HL-60/S4 treated with retinoic acid at 250 ng/mL for 4 days and 3 days (cell line): ENCODE data around the gene CD1B.
"Not testable (repeated sequence)": the region's sequence is repeated elsewhere in the genome, so short reads cannot be mapped to it uniquely, and the experiment has no call there.

Experiments
- in situ Hi-C: fragments of 300-500 bp; cut with MboI; formaldehyde crosslinking; loops from 2 replicates; pipeline ENCODE4 v1.7.0; 2022; ENCODE audit warnings: low sequenced_read_pairs

Gene CD1B

DNA sequence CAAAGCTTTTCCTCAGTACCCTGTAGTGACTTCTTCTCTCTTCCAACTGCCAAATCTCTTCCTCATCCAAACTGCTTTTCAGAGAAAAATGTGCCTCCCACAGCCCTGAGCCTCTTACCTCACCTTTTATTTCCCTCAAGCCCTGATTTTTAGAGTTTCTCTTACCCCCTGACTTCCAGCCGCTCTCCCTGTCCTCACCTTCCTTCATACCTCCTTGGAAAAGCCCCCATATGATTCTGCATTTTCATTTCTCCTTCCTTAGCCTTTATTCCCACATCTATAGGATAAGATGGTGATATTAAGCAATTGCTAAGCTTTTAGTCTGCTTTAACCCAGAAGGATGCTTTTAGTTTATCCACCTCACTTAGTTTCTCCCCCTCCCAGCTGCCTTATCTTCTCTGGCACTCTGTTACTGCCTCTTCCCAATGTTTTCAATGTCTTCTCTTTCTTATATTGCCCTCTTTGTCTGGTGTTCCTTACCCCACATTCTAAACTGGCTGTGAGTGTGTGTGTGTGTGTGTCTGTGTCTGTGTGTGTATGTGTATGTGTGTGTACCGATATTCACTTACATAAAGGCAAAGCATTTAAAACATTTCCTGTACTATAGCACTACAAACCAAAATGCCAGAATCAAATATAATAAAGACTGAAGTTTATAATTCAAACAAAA is at the start of gene CD1B:
CD1B (minus strand) TSS at position 51 of the 670 bp plus-strand sequence. CDS start 108 bp downstream, outside the sequence.
- in situ Hi-C loops, result no loop called here

DNA sequence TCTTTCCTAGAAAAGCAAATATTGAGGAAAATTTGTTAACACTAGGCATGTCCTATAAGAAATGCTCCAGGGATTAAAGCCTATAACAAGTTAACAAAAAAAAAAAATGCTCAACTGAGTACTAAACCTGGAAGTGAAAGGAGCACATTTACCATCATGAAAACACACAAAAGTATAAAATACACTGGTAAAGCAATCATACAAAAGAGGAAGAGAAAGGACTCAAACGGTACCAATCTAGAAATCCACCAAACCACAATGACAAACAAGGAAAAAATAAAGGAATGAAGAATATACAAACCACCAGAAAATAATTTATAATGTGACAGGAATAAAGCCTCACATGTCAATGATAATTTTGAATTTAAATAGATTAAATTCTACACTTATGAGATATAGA is 43.5 kb upstream of the CD1B start:
- in situ Hi-C loops, result no loop called here

DNA sequence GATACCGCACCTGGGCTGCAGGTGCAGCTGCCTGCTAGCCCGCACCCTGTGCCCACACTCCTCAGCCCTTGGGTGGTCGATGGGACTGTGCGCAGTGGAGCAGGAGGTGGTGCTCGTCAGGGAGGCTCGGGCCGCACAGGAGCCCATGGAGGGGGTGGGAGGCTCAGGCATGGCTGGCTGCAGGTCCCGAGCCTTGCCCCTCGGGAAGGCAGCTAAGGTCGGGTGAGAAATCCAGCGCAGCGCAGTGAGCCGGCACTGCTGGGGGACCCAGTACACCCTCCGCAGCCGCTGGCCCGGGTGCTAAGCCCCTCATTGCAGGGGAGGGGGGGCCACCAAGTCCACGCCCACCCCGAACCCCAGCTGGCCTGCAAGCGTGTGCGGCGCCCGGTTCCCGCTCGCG is 42.8 kb upstream of the CD1B start:
- in situ Hi-C loops, result not testable (repeated sequence)

DNA sequence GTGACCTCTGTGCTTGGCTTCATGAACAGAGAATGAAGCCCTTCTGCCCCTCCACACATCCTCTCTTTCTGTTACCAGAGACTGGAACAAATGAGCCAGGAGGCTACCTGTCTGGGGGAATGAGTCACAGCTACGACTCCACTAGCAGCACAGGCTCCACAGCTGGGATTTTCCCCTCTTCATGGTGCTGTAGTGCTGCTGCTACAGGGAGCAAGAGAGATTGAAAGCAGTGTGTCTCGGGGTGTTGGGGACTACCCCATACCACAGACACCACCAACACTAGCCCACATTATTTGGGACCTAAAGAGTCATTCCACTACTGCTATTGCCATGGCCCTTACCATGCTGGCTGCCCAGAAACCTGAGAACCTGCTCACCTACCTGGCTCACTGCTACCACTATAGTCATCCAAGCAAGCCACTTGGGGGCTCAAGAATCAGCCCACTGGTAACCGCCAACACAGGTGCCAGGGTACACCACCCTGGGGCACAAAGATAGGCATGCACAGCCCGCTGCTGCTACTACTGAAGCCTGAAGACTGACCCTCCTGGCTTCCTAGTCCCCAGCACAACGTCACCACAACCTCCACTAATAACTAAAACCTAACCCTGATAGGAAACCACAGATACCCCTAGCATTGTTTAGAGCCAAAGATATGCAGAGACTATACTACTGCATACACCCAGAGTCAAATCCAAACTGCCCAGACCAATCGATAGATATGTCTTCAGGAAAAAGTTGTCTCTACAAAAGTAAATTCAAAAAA is 40.0 kb upstream of the CD1B start:
- in situ Hi-C loops, result no loop called here

DNA sequence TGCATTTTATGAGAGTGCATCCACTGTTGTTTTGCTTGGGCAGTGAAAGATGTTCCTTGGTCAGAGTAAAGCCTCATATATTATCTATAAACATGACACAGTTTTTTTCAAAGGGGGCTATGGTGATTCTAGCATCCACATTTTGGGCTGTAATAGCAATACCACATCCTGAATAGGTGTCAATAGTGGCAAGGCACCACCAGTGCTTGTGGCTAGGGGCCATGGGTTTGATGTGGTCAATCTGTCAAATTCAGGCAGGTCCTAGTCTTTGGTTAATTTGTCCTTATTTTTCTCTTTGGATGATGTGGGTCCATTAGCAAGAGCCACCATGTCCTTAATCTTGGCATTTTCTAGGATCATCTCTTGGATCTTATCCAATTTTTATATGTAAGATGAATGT is 35.5 kb upstream of the CD1B start:
- in situ Hi-C loops, result no loop called here

DNA sequence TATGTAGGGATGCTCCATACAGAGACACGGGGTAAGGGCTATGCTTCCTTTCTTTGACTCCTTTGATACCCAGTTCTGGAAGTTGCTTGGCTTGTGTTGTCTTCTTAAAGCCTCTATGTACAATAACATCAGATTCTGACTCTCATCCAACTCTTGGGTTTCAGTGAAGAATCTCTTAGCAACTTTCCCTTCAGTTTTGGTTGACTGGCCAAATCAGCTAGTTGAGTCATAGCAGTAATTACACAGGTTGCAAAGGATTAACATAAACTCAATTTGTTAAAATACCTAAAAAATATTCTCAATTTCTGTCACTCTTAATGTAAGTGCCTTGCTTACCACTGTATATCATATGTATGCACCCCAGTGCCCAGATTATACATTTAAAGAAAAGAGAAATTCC is 31.6 kb upstream of the CD1B start:
- in situ Hi-C loops, result no loop called here

DNA sequence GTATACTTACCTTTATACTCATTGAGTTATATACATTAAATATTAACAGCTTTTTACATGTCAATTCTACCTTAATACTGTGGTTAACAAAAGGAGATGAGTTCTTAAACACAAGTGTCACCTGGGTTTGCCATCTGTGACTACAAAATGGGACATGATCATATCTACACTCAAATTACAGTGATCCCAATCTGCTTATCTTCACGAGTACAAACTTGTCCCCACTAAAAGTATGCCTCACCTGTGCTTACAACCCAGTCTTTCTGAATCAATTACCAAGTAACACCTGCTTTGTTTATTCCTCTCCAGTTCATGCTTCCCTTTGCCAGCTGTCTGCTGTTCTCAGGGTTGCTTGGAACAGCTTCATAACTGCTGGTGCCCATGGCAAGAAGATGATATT is 31.2 kb upstream of the CD1B start:
- in situ Hi-C loops, result no loop called here

DNA sequence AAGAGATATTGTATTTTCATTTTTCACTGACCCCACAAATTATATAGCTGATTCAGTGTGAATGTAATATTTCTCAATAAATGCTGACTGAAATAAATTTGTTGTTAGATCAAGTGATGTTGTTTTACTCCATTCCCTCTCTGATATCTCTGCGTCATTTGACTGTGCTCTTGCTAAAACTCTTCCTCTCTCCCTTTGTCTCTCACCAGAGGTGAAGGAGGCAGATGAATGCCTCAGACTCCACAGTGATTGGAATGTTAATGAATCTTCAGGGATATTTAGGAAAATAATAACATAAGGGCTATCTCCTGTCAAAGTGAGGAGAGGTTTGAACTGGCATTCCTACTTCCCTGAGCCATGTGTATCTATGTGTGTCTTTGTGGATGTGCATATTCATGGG is 26.1 kb upstream of the CD1B start:
- in situ Hi-C loops, result no loop called here

DNA sequence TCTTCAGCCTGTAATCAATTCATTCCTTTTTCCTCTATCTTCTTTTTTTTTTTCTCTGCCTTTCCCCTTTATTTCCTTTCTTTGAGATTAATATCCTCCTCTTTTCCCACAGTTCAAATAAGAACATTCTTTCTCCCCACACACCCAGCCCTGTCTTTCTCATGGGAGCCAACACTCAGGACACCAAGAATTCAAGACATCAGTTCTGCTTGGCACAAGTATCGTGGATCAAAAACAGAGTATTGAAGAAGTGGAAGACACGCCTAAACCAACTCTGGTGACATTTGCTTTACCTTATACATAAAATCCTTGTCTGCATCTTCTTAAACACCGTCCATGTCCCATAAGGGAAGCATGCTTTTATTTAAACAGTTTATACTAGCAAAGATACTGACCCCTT is 25.3 kb upstream of the CD1B start:
- in situ Hi-C loops, result no loop called here

DNA sequence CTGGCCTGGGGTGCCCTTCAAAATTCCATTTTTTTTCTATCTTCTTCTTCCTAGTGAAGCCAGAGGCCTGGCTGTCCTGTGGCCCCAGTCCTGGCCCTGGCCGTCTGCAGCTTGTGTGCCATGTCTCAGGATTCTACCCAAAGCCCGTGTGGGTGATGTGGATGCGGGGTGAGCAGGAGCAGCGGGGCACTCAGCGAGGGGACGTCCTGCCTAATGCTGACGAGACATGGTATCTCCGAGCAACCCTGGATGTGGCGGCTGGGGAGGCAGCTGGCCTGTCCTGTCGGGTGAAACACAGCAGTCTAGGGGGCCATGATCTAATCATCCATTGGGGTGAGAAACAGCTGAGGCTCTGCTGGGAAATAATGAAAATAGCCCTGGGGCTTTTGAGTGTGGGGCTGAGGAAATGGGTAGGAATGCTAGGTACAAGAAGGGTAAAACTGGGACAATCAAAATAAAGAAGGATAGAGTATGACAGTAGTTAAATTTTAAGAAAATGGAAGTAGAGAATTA is 24.5 kb upstream of the CD1B start:
- in situ Hi-C loops, result no loop called here

DNA sequence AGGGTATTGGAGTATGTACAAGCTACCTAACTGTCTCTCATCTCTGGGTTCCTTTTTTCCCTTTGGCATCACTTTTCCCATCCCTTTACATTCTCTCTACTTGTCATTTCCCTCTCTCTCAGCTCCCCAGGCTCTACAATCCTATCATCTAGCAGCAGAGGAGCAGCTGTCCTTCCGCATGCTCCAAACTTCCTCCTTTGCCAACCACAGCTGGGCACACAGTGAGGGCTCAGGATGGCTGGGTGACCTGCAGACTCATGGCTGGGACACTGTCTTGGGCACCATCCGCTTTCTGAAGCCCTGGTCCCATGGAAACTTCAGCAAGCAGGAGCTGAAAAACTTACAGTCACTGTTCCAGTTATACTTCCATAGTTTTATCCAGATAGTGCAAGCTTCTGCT is 22.9 kb upstream of the CD1B start:
- in situ Hi-C loops, result no loop called here

DNA sequence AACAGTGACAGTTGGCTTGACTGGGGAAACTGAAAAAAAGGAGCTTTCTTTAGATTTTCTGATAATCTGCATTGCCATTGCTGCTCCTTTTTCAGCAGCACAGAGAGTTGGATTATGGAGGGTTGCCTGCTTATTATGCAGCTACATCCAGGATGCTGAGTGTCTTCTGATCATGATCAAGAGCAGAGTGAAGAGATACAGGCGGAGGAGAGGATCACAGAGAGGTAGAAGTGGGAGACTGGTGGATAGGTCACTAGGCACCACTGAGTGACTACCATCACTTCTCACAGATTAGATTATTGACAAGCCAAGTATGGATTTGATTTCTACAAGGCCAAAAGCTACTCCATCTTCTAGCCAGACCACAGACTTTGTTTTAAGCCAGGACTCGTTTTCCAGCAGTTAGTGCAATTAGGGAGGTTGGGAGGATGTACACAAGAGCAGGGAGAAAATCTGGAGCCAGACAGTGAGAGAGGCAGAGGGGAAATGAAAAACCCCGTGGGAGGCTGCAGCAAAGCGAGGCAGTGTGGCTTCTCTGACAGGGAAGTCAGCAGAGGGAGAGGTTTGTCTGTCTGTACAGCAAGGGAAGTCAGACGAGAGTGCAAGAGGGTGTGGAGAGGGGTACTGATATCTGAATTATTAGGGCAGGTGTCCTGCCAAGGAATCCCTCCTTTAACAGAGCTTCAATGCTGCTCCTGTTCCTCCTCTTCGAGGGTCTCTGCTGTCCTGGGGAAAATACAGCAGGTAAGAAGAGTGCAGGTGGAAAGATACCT is 22.2 kb upstream of the CD1B start, which contains the start of gene CD1E:
CD1E (plus strand) TSS at position 592 of the 773 bp plus-strand sequence; CDS start at position 687, 95 bp downstream.
- in situ Hi-C loops, result no loop called here

DNA sequence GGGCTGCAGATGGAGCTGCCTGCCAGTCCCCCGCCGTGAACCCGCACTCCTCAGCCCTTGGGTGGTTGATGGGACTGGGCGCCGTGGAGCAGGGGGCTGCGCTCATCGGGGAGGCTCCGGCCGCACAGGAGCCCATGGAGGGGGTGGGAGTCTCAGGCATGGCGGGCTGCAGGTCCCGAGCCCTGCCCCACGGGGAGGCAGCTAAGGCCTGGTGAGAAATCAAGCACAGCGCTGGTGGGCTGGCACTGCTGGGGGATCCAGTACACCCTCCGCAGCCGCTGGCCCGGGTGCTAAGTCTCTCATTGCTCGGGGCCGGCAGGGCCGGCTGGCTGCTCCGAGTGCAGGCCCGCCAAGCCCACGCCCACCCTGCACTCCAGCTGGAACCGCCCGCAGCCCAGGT is 17.6 kb upstream of the CD1B start:
- in situ Hi-C loops, result not testable (repeated sequence)

DNA sequence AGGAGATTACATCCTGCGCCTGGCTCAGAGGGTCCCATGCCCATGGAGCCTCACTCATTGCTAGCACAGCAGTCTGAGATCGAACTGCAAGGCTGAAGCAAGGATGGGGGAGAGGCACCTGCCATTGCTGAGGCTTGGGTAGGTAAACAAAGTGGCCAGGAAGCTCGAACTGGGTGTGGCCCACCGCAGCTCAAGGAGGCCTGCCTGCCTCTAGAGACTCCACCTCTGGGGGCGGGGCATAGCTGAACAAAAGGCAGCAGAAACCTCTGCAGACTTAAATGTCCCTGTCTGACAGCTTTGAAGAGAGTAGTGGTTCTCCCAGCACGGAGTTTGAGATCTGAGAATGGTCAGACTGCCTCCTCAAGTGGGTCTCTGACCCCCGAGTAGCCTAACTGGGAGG is 5.1 kb upstream of the CD1B start:
- in situ Hi-C loops, result not testable (repeated sequence)

DNA sequence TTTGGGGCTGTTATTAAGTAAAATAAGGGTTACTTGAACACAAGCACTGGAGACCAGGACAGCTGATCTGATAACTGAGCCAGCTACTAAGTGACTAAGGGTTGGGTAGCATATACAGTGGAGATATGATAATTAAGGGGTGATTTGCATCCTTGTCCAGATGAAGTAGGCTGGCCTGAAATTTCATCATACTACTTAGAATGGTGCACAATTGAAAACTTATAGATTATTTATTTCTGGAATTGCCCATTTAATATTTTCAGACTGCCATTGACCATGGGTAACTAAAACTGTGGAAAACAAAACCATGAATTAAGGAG is 3.8 kb upstream of the CD1B start:
- in situ Hi-C loops, result no loop called here

DNA sequence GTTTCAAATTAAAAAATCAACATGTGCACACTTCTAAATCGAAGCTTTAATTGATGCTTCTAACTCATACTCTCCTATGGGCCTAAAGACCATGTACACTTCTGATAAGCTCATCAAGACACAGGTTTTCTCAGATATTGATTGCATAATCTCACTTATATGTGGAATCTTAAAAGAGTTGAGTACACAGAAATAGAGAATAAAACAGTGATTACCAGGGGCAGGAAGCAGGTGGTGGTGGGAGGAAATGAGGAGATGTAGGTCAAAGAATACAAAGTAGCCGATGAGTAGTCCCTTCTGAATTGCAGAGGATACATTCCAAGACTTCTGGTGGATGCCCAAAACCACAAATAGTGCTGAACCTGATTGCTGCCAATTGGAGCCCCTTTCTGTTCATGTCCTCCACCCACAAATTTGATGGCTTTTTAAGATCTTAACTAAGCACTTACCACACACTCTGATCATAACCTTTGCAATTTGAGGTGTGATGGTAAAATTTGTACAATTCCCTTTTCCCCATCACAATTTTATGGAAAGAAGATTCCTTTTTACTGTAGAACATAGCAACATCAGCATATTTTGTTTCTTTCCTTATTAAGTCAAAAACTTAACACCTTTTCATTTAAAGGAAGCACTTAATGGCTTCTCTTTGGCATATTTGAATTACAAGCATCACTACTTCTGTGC is 3.3 kb upstream of the CD1B start:
- in situ Hi-C loops, result no loop called here

DNA sequence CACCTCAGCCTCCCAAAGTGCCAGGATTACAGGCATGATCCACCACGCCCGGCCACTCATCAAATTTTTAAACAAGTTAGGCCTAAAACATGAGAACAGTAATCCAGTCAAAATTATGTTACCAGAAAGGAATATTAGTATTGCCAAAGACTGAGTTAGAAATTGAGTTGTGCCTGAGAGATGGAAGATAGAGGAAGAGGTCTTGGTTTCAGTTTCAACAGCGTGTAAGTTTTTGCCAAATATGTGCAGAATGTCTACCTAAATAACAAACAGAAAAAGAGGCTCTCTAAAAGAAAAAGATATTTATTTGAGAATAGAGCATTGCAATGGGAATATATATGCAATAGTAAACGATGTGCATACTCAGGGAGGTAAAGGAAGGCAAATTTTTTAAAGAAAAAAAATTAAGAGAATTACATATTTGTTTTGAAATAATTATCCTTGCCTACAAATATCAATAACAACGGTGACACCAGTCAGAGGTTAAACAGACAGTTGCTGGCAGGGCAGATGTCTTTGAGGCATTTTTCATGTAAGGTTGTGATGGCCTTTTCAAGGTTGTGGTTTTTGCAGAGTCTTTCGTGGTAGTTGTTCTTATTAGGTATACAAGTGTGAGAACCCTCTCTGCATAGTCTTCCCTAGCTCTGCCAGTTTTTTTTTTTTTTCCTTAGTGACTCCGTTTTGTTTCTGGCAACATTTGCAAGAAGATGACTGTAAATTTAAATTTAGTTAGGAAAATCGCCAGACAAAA is 2.2 kb upstream of the CD1B start:
- in situ Hi-C loops, result no loop called here

DNA sequence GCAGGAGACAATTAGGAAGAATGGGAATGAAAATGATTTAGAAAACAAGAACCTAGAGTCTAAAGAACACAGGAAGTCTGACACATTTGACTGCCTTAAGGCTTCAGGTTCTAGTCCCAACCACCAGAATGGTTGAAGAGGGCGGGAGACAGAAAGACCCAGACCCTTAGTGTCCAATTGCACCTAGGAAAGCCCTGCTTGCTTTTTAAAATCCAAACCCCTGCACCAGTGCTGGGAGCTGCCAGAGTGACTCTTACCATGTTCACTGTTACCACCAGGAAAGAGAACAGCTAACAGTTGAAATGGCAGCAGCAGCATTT is 265 bp downstream of the CD1B start:
- in situ Hi-C loops, result no loop called here

DNA sequence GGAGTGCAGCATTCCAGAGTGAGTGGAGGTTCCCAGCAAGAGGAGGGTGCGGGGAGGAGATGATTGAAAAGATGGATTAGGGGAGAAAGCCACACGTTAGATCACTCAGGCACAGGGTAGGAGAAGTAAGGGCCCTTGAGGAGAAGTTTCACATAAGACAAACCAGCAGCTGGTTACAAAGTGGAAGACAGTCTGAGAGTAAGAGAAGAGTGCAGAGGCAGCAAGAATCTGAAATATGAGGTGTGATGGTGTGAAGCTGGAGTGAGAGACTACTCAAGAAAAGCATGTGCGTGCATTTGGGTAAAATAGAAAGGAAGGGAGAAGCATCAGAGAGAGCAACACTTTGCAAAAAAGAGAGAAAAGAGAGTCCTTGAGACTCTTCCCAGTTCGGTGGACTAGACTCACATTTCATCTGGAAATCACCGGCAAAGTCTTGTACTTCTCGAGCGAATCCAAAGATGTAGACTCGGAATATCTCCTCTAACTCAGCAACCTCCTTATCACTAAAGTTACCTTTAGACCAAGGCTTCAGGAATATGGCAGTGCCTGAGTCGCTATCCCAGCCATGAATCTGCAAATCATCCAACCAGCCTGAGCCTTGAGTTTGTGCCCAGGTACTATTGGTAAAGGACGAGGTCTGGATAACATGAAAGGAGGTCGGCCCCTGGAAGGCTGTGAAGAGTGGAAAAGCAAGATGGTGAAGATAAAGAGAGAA is 783 bp downstream of the CD1B start:
- in situ Hi-C loops, result no loop called here

DNA sequence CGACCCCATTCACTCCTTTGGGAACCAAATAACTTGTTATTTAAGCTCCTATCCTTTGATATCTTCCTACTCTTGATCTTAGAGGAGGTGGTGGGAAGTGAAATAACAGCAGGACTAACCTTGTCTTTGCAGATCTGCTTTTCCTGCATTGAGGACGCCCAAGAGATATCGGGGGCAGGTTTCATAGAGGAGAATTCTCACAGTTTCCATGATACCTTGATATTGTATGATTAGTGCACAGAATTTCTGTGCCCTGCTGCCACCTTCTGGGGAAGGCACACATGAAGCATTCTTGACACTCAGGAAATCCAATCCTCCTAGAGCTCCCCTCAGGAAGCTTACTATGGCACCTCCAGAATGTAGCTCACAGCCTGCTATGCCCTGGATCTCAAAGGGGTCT is 1.6 kb downstream of the CD1B start:
- in situ Hi-C loops, result no loop called here
